CD14-positive monocyte (primary cell): Measurements from ENCODE around the gene ACD. TPM values are rescaled to one million over a fixed set of nuclear protein-coding genes. Genes with fewer than 3 reads are reported as not detected.

Source experiments
- DNase-seq, 3 donors: peaks; one replicate each; pipeline ENCODE4 v3.0.0-alpha.2; 2011 to 2022
- H2AFZ ChIP-seq: 2 replicates; pipeline ENCODE4 v1.6.0; 2012; ENCODE audit warnings: mild to moderate bottlenecking, low read depth, low read length, inconsistent platforms; ENCODE audit not compliant: insufficient read depth, poor library complexity, severe bottlenecking
- H3K27ac ChIP-seq, 2 donors: 1 replicate in 1 of 2; 2 replicates in 1 of 2; pipeline ENCODE4 v1.5.1; 2012 to 2013; ENCODE audit warnings: low read length in 2 of 2, control low read depth in 1 of 2, inconsistent platforms in 1 of 2, low read depth in 1 of 2, mild to moderate bottlenecking in 1 of 2
- H3K27me3 ChIP-seq, 2 donors: one replicate each; pipeline versions ENCODE4 v1.6.0 to v1.6.1; 2011 to 2013; ENCODE audit warnings: low read length in 2 of 2; ENCODE audit not compliant: control insufficient read depth in 2 of 2, insufficient read depth in 2 of 2
- H3K36me3 ChIP-seq, 2 donors: replicated peaks in 1 of 2; 1 replicate in 1 of 2; 2 replicates in 1 of 2; pipeline versions ENCODE4 v1.5.1 to v1.6.1; 2012 to 2013; ENCODE audit warnings: low read length in 2 of 2, control low read depth in 1 of 2, inconsistent platforms in 1 of 2, mild to moderate bottlenecking in 1 of 2; ENCODE audit not compliant: insufficient read depth in 2 of 2, control insufficient read depth in 1 of 2
- H3K4me1 ChIP-seq, 2 donors: 1 replicate in 1 of 2; 2 replicates in 1 of 2; pipeline versions ENCODE4 v1.5.1 to v1.6.1; 2012 to 2013; ENCODE audit warnings: low read length in 2 of 2, control low read depth in 1 of 2, inconsistent platforms in 1 of 2, mild to moderate bottlenecking in 1 of 2, moderate library complexity in 1 of 2; ENCODE audit not compliant: insufficient read depth in 2 of 2, control insufficient read depth in 1 of 2
- H3K4me2 ChIP-seq: replicated peaks from 2 replicates; pipeline ENCODE3; 2012; ENCODE audit warnings: low read length, moderate library complexity, mild to moderate bottlenecking; ENCODE audit not compliant: poor library complexity, severe bottlenecking; ENCODE audit errors: extremely low read depth
- H3K4me3 ChIP-seq, 3 experiments: fragments of 200-600 bp in 1 of 3; sonication (generic) in 1 of 3; replicated peaks in 1 of 3; 1 replicate in 2 of 3; 2 replicates in 1 of 3; pipeline ENCODE4 v1.5.1; 2011 to 2013; ENCODE audit warnings: low read length in 3 of 3, mild to moderate bottlenecking in 3 of 3, control low read depth in 2 of 3, low read depth in 2 of 3, inconsistent platforms in 1 of 3, moderate library complexity in 1 of 3
- H3K79me2 ChIP-seq: 2 replicates; pipeline ENCODE4 v1.6.0; 2012; ENCODE audit warnings: mild to moderate bottlenecking, control low read depth, inconsistent platforms, low read length, moderate library complexity; ENCODE audit not compliant: insufficient read depth
- H3K9ac ChIP-seq: 2 replicates; pipeline ENCODE4 v1.6.0; 2017; ENCODE audit warnings: low read length, mild to moderate bottlenecking; ENCODE audit not compliant: insufficient read depth, poor library complexity, severe bottlenecking
- H3K9me3 ChIP-seq, 2 donors: replicated peaks in 1 of 2; 1 replicate in 1 of 2; 2 replicates in 1 of 2; pipeline versions ENCODE4 v1.5.1 to v1.6.1; 2012 to 2013; ENCODE audit warnings: low read length in 2 of 2, control low read depth in 1 of 2; ENCODE audit not compliant: control insufficient read depth in 1 of 2, insufficient read depth in 1 of 2
- H4K20me1 ChIP-seq: 2 replicates; pipeline ENCODE4 v1.6.0; 2012; ENCODE audit warnings: mild to moderate bottlenecking, low read length, control low read depth, moderate library complexity; ENCODE audit not compliant: insufficient read depth
- H3K27ac Mint-ChIP-seq, 7 donors: one replicate each; pipeline ENCODE4 v1.8.0; 2020; ENCODE audit warnings: mild to moderate bottlenecking in 7 of 7, mixed read lengths in 7 of 7, moderate library complexity in 6 of 7, inconsistent platforms in 2 of 7
- H3K27me3 Mint-ChIP-seq, 3 donors: one replicate each; pipeline ENCODE4 v1.8.0; 2021 to 2022; ENCODE audit warnings: low read depth in 3 of 3, mild to moderate bottlenecking in 3 of 3, mixed read lengths in 3 of 3, moderate library complexity in 3 of 3, inconsistent platforms in 1 of 3
- H3K36me3 Mint-ChIP-seq, 2 donors: one replicate each; pipeline ENCODE4 v1.8.0; 2020; ENCODE audit warnings: mixed read lengths in 2 of 2, inconsistent platforms in 1 of 2, mild to moderate bottlenecking in 1 of 2
- H3K4me1 Mint-ChIP-seq: one replicate; pipeline ENCODE4 v1.8.0; 2020; ENCODE audit warnings: mild to moderate bottlenecking, mixed read lengths
- H3K4me3 Mint-ChIP-seq, 2 donors: one replicate each; pipeline ENCODE4 v1.8.0; 2020; ENCODE audit warnings: mild to moderate bottlenecking in 2 of 2, mixed read lengths in 2 of 2, moderate library complexity in 1 of 2
- H3K9me3 Mint-ChIP-seq, 7 donors: one replicate each; pipeline ENCODE4 v1.8.0; 2020 to 2022; ENCODE audit warnings: mixed read lengths in 7 of 7, mild to moderate bottlenecking in 6 of 7, moderate library complexity in 6 of 7, inconsistent platforms in 2 of 7
- CTCF ChIP-seq: fragments of 200-600 bp; IDR thresholded peaks from one replicate; pipeline ENCODE4 v1.8.0; 2022; ENCODE audit warnings: antibody characterized with exemption, mild to moderate bottlenecking
- WGBS: methylation state at CpG from one replicate; pipeline ENCODE4 v1.1.5; 2013; ENCODE audit warnings: missing lambda C conversion rate; ENCODE audit not compliant: insufficient coverage; 5-methylcytosine and 5-hydroxymethylcytosine counted together
- intact Hi-C, 2 donors: fragments of 100-400 bp; cut with micrococcal nuclease; formaldehyde crosslinking; loops; one replicate each; pipeline versions ENCODE4 v1.15.0 to v1.15.1; 2023
- polyA plus RNA-seq, 3 donors: library from polyadenylated mRNA; depleted of rRNA in 1 of 3; unstranded in 2 of 3; stranded (reverse) in 1 of 3; fragments of 300-500 nt in 2 of 3; fragments of >200 nt in 1 of 3; fragmentation: Illumina TruSeq in 2 of 3; gene quantifications; 1 replicate in 2 of 3; 2 replicates in 1 of 3; pipeline ENCODE4 v1.2.3, GENCODE V29; 2012 to 2021

ACD gene
- polyA plus RNA-seq, 3 donors = 11.8 to 26.0 (median 14.9) TPM

- H3K79me2 ChIP-seq = no peaks in the 10 kb centered on the region
- Mint-ChIP-seq H3K4me3 (peak overlapping the region; percentile 88 to 96), H3K4me1 (peaks cover 30% of the 10 kb centered on the region), H3K36me3 (peaks cover 5 to 8% of the 10 kb centered on the region in 2 donors), H3K9me3 (peaks cover 0 to 2% (median 0%) of the 10 kb centered on the region in 7 donors), H3K27ac (peak overlapping the region; percentile 87 to 94 (median 91)), H3K27me3 (peaks cover 0 to 2% (median 0%) of the 10 kb centered on the region in 3 donors)
- H4K20me1 ChIP-seq = no peaks in the 10 kb centered on the region
- H3K27ac ChIP-seq = peak overlapping the region; percentile 65 to 83
- peak overlapping the region; percentile 98 for H3K4me2 ChIP-seq
- no peak for TF ChIP-seq CTCF
- peaks cover 31 to 40% of the 10 kb centered on the region in 2 donors for H3K4me1 ChIP-seq
- WGBS = 76% methylated on average over 4 of the region's 10 CpGs
- H3K36me3 ChIP-seq = no peaks in the 10 kb centered on the region
- intact Hi-C loops = loop anchor here (2.0 to 10.0 kb wide), 9 partner anchors 50 to 417 kb away; partner anchors contain the start of genes RANBP10 (in 2 of the 2), TSNAXIP1 (in 2 of the 2), CENPT (in 1 of the 2) and CTCF (in 1 of the 2)
- H3K9ac ChIP-seq = peak overlapping the region; percentile 77
- peak overlapping the region; percentile 62 to 96 (median 77) for H3K4me3 ChIP-seq
- no peak for DNase-seq
- H3K9me3 ChIP-seq = no peaks in the 10 kb centered on the region
- no peaks in the 10 kb centered on the region for H3K27me3 ChIP-seq
- peak overlapping the region; percentile 100 for H2AFZ ChIP-seq
These were observed 7.4 kb upstream of the ACD start for GRCh38 chr16:67667453-67667816.

- no peaks in the 10 kb centered on the region for H4K20me1 ChIP-seq
- no peak for TF ChIP-seq CTCF
- no peaks in the 10 kb centered on the region for H3K79me2 ChIP-seq
- 2% methylated on average over 77 of the region's 78 CpGs for WGBS
- Mint-ChIP-seq H3K9me3 (peaks cover 0 to 2% (median 0%) of the 10 kb centered on the region in 7 donors), H3K4me3 (peak within 1 kb of the TSS; percentile 88 to 96), H3K4me1 (peaks cover 29% of the 10 kb centered on the region), H3K36me3 (peaks cover 8% of the 10 kb centered on the region in 2 donors), H3K27ac (peak within 1 kb of the TSS; percentile 87 to 94 (median 91)), H3K27me3 (peaks cover 1 to 6% (median 3%) of the 10 kb centered on the region in 3 donors)
- H3K9me3 ChIP-seq = no peaks in the 10 kb centered on the region
- peak; percentile 70 to 78 (median 76) for DNase-seq
- peak within 1 kb of the TSS; percentile 62 to 96 (median 77) for H3K4me3 ChIP-seq
- peak within 1 kb of the TSS; percentile 100 for H2AFZ ChIP-seq
- peak within 1 kb of the TSS; percentile 98 for H3K4me2 ChIP-seq
- H3K36me3 ChIP-seq = no peaks in the 10 kb centered on the region
- peaks cover 0 to under 1% of the 10 kb centered on the region in 2 donors for H3K27me3 ChIP-seq
- H3K4me1 ChIP-seq = peaks cover 31 to 41% of the 10 kb centered on the region in 2 donors
- intact Hi-C loops = loop anchor here (2.0 to 10.0 kb wide), 9 partner anchors 50 to 418 kb away; partner anchors contain the start of genes RANBP10 (in 2 of the 2), TSNAXIP1 (in 2 of the 2), CENPT (in 1 of the 2) and CTCF (in 1 of the 2)
- peak within 1 kb of the TSS; percentile 65 to 83 for H3K27ac ChIP-seq
- H3K9ac ChIP-seq = peak within 1 kb of the TSS; percentile 77
These were observed 6.7 kb upstream of the ACD start, which contains the start of the genes C16orf86 and ENKD1 for GRCh38 chr16:67666559-67667452. Gene C16orf86, plus strand, starts transcription at chr16:67666814. Its CDS starts 157 bp downstream, at chr16:67666971. Gene ENKD1, minus strand, starts transcription at chr16:67666750. Its CDS starts 308 bp downstream, at chr16:67666442.
